HepG2 (cell line): ENCODE measurements around the gene KCNK10. TPM values are rescaled to one million over a fixed set of nuclear protein-coding genes. Genes with fewer than 3 reads are reported as not detected.

Experiments used
- ATAC-seq: fragments of 200-7000 bp; cut with Tn5 transposase; 3 replicates; pipeline ENCODE4 v1.9.1; 2020; ENCODE audit warnings: mild to moderate bottlenecking, moderate library complexity
- BruUV-seq: library from RNA; stranded (reverse); fragments of 400-500 nt; replicated peaks from 2 replicates; lab custom pipeline; 2021; lab: Mats Ljungman, UMichigan
- CTCF ChIA-PET: fragments of 300-600 bp; formaldehyde crosslinking; extraction: SDS; loops from one replicate; lab custom pipeline; 2021; ENCODE audit warnings: low total read pairs, inconsistent platforms, low intra/inter-chr PET ratio; lab: Yijun Ruan, JAX
- POLR2A ChIA-PET: fragments of 350-600 bp; sonication (Branson Sonifier 250); formaldehyde crosslinking; loops from one replicate; lab custom pipeline; 2020; ENCODE audit warnings: antibody characterized with exemption, inconsistent platforms; lab: Yijun Ruan, JAX
- DNase-seq: peaks from one replicate; pipeline ENCODE4 v3.0.0-alpha.2; 2015; ENCODE audit warnings: low spot score
- FAIRE-seq: peaks from 3 replicates; lab custom pipeline; 2011; peaks lifted over from hg19 to GRCh38; lab: Jason Lieb, UNC
- H2AFZ ChIP-seq: one replicate; pipeline ENCODE4 v1.6.1; 2011; ENCODE audit warnings: low read length, inconsistent platforms
- H3K27ac ChIP-seq: fragments of 300-600 bp; 3 replicates; pipeline ENCODE4 v1.8.0; 2011; ENCODE audit warnings: mixed run types, mild to moderate bottlenecking, mixed read lengths, low read length, inconsistent platforms; ENCODE audit not compliant: insufficient read depth; ENCODE audit errors: extremely low read length
- H3K27me3 ChIP-seq, 2 experiments: fragments of 200-600 bp in 1 of 2; 2 replicates in 1 of 2; 3 replicates in 1 of 2; pipeline versions ENCODE4 v1.6.0 to v1.8.0; 2011; ENCODE audit warnings: low read length in 2 of 2, mild to moderate bottlenecking in 2 of 2, moderate library complexity in 2 of 2, inconsistent platforms in 1 of 2; ENCODE audit not compliant: insufficient read depth in 2 of 2, control insufficient read depth in 1 of 2
- H3K36me3 ChIP-seq, 2 experiments: fragments of 200-600 bp in 1 of 2; replicated peaks in 1 of 2; 2 replicates in 1 of 2; 3 replicates in 1 of 2; pipeline versions ENCODE4 v1.5.1 to v1.8.0; 2011; ENCODE audit warnings: low read length in 2 of 2, inconsistent platforms in 1 of 2; ENCODE audit not compliant: insufficient read depth in 2 of 2, control insufficient read depth in 1 of 2
- H3K4me1 ChIP-seq: 2 replicates; pipeline ENCODE4 v1.5.1; 2012; ENCODE audit warnings: low read length, inconsistent platforms; ENCODE audit not compliant: insufficient read depth
- H3K4me2 ChIP-seq: 2 replicates; pipeline ENCODE4 v1.6.0; 2011; ENCODE audit warnings: low read depth, low read length, inconsistent platforms
- H3K4me3 ChIP-seq, 3 experiments: fragments of 200-600 bp in 1 of 3; sonication (generic), shearing (Covaris generic) in 1 of 3; replicated peaks in 1 of 3; 2 replicates each; pipeline ENCODE4 v1.5.1; 2011 to 2016; ENCODE audit warnings: low read length in 3 of 3, inconsistent platforms in 2 of 3, low read depth in 2 of 3, mild to moderate bottlenecking in 2 of 3, control low read depth in 1 of 3, mixed read lengths in 1 of 3; ENCODE audit not compliant: insufficient read depth in 1 of 3
- H3K79me2 ChIP-seq: one replicate; pipeline ENCODE4 v1.6.1; 2011; ENCODE audit warnings: low read length, inconsistent platforms; ENCODE audit not compliant: insufficient read depth
- H3K9ac ChIP-seq: 2 replicates; pipeline ENCODE4 v1.6.0; 2011; ENCODE audit warnings: mild to moderate bottlenecking, low read depth, low read length, inconsistent platforms; ENCODE audit not compliant: insufficient read depth
- H3K9me3 ChIP-seq: 2 replicates; pipeline ENCODE4 v1.5.1; 2012; ENCODE audit warnings: mild to moderate bottlenecking, low read length
- H4K20me1 ChIP-seq: 2 replicates; pipeline ENCODE4 v1.6.0; 2011; ENCODE audit warnings: inconsistent platforms, mild to moderate bottlenecking, low read length, moderate library complexity; ENCODE audit not compliant: insufficient read depth
- CTCF ChIP-seq: sonication (generic); formaldehyde crosslinking; IDR thresholded peaks from 2 replicates; pipeline ENCODE4 v1.5.0; 2020; ENCODE audit warnings: mild to moderate bottlenecking, missing genetic modification reagents, moderate library complexity
- PRDM15 ChIP-seq: sonication (generic); formaldehyde crosslinking; IDR thresholded peaks from 2 replicates; pipeline ENCODE4 v1.4.0; 2020; ENCODE audit warnings: missing genetic modification reagents
- RAD21 ChIP-seq: fragments of 450-650 bp; formaldehyde crosslinking; IDR thresholded peaks from 2 replicates; pipeline ENCODE4 v1.5.0; 2020; ENCODE audit warnings: mild to moderate bottlenecking
- SMC3 ChIP-seq: IDR thresholded peaks from 2 replicates; pipeline ENCODE4 v1.6.1; 2011; ENCODE audit warnings: low read length, improper control_type of control experiment
- STAG1 ChIP-seq: sonication (generic); formaldehyde crosslinking; IDR thresholded peaks from 2 replicates; pipeline ENCODE4 v1.4.0; 2020; ENCODE audit warnings: missing genetic modification reagents
- ZFP91 ChIP-seq: sonication (generic); formaldehyde crosslinking; IDR thresholded peaks from 2 replicates; pipeline ENCODE4 v1.9.0; 2022; ENCODE audit warnings: missing genetic modification reagents, mild to moderate bottlenecking, borderline replicate concordance
- ZNF543 ChIP-seq: sonication (generic); formaldehyde crosslinking; IDR thresholded peaks from 2 replicates; pipeline ENCODE4 v1.4.0; 2020; ENCODE audit warnings: mild to moderate bottlenecking, missing genetic modification reagents
- WGBS: methylation state at CpG from one replicate; pipeline ENCODE4 v1.1.6; 2017; ENCODE audit warnings: low lambda C conversion rate; 5-methylcytosine and 5-hydroxymethylcytosine counted together
- in situ Hi-C: cut with HindIII; loops from 2 replicates; pipeline ENCODE4 v1.10.0; 2017; ENCODE audit warnings: low pct_unique_long_range_greater_than_20kb; ENCODE audit not compliant: extremely low pct_ligation_motif_present
- intact Hi-C: fragments of 100-400 bp; cut with micrococcal nuclease; formaldehyde crosslinking; loops from one replicate; pipeline ENCODE4 v1.10.0; 2022; ENCODE audit not compliant: unreplicated experiment
- polyA plus RNA-seq, 8 experiments: library from polyadenylated mRNA; depleted of rRNA in 3 of 8; stranded (reverse) in 7 of 8; unstranded in 1 of 8; fragments of >200 nt; fragmentation: Illumina TruSeq in 4 of 8; extraction: Trizol in 4 of 8; gene quantifications; 2 replicates each; pipeline versions ENCODE4 v1.2.1 to v1.2.3, GENCODE V29; 2011 to 2016; ENCODE audit warnings: low read depth in 4 of 8, missing spikeins in 1 of 8, mixed read lengths in 1 of 8; ENCODE audit not compliant: insufficient read depth in 1 of 8
- total RNA-seq, 5 experiments: library from RNA; depleted of rRNA; stranded (reverse); fragments of >200 nt; fragmentation: Illumina TruSeq; extraction: Trizol; gene quantifications; 2 replicates each; pipeline ENCODE4 v1.2.3, GENCODE V29; 2016; ENCODE audit warnings: low read depth in 1 of 5

KCNK10 gene
- total and polyA plus RNA-seq, 2 of the 13 experiments (the other 11 are each of a cell fraction or from before 2014, with no cell fraction given), result not detected

- Histone ChIP-seq H3K27me3 (no peaks in the 10 kb centered on the region; a peak in 1 of 5 replicates), H3K9me3 (no peaks in the 10 kb centered on the region), H2AFZ (no peak overlapping the region), H4K20me1 (no peaks in the 10 kb centered on the region), H3K36me3 (no peaks in the 10 kb centered on the region), H3K79me2 (no peaks in the 10 kb centered on the region), H3K9ac (no peak overlapping the region), H3K4me1 (no peaks in the 10 kb centered on the region), H3K4me3 (no peak overlapping the region), H3K27ac (no peak overlapping the region), H3K4me2 (no peak overlapping the region)
- peak; percentile 83 for FAIRE-seq
- 23% methylated on average over 5 of the region's 5 CpGs for WGBS
- TF ChIP-seq CTCF (peak; percentile 70), PRDM15 (CRISPR knock-in tag) (no peak), ZNF543 (CRISPR knock-in tag) (no peak), ZFP91 (CRISPR knock-in tag) (no peak), RAD21 (peak; percentile 40), STAG1 (CRISPR knock-in tag) (peak; percentile 71), SMC3 (peak; percentile 79)
- CTCF ChIA-PET, result interaction anchor here (1.3 to 2.2 kb wide), 3 partner anchors 45 to 289 kb away, joined by 7 to 15 read pairs (median 8); no protein-coding TSS in a partner anchor
- intact Hi-C loops (loop anchor here (1.0 kb wide), 3 partner anchors 45 to 289 kb away; no protein-coding TSS in a partner anchor), in situ Hi-C loops (loop anchor here (5.0 kb wide), 2 partner anchors 222 to 287 kb away; no protein-coding TSS in a partner anchor)
- DNase-seq, result peak; percentile 40
- ATAC-seq, result peak; percentile 83
- POLR2A ChIA-PET, result no interaction called here
- BruUV-seq, result no TSS peak
These were observed 89.2 kb downstream of the KCNK10 start for GRCh38 chr14:88233915-88234314.
